WI38 (cell line): ENCODE results near the gene RAPGEF5.
A peak's percentile ranks its signal among the peaks of the same experiment; 100 is the strongest.

Experiments
- H3K4me3 ChIP-seq: 2 replicates; pipeline ENCODE4 v1.5.1; 2011; ENCODE audit warnings: low read depth, mild to moderate bottlenecking, control low read depth, low read length
- CTCF ChIP-seq: IDR thresholded peaks from 2 replicates; pipeline ENCODE4 v1.5.1; 2012; ENCODE audit warnings: low read depth, mild to moderate bottlenecking, control low read depth, low read length

The RAPGEF5 gene

GRCh38 chr7:22116451-22117030, 240.4 kb downstream of the RAPGEF5 start:
- H3K4me3 ChIP-seq: no peak overlapping the region
- no peak for TF ChIP-seq CTCF

- no peak overlapping the region for H3K4me3 ChIP-seq
- TF ChIP-seq CTCF: no peak
Observed at GRCh38 chr7:22115689-22116088, 241.3 kb downstream of the RAPGEF5 start.

- TF ChIP-seq CTCF: no peak
- no peak overlapping the region for H3K4me3 ChIP-seq
Observed at GRCh38 chr7:22114440-22114981, 242.4 kb downstream of the RAPGEF5 start.

GRCh38 chr7:22113041-22113440, 243.9 kb downstream of the RAPGEF5 start:
- H3K4me3 ChIP-seq: no peak overlapping the region
- no peak for TF ChIP-seq CTCF

GRCh38 chr7:22111661-22112060, 245.3 kb downstream of the RAPGEF5 start:
- TF ChIP-seq CTCF: no peak
- H3K4me3 ChIP-seq: no peak overlapping the region

GRCh38 chr7:22110881-22111280, 246.1 kb downstream of the RAPGEF5 start:
- H3K4me3 ChIP-seq: no peak overlapping the region
- TF ChIP-seq CTCF: no peak

GRCh38 chr7:22110227-22110839, 246.6 kb downstream of the RAPGEF5 start:
- peak; percentile 62 for TF ChIP-seq CTCF
- no peak overlapping the region for H3K4me3 ChIP-seq
